ENCODE measurements around the gene UQCC2.
A peak's percentile ranks its signal among the peaks of the same experiment; 100 is the strongest.

UQCC2 gene

GRCh38 chr6:33705268-33705885 lies 6.1 kb downstream of the UQCC2 start:
- DNase-seq: no peak

GRCh38 chr6:33704215-33705066 lies 7.1 kb downstream of the UQCC2 start:
- no peak for DNase-seq

GRCh38 chr6:33702345-33702977 lies 9.0 kb downstream of the UQCC2 start:
- peak in 2 of 3 experiments; percentile 24 to 27 for DNase-seq

- peak in 2 of 3 experiments; percentile 38 to 51 for DNase-seq
These were observed 11.0 kb downstream of the UQCC2 start for GRCh38 chr6:33700391-33701050.

GRCh38 chr6:33699739-33700138 lies 11.8 kb downstream of the UQCC2 start:
- no peak for DNase-seq

GRCh38 chr6:33699131-33699530 lies 12.4 kb downstream of the UQCC2 start:
- no peak for DNase-seq

- DNase-seq: no peak
These were observed 13.0 kb downstream of the UQCC2 start for GRCh38 chr6:33698494-33698893.

- no peak for DNase-seq
These were observed 13.7 kb downstream of the UQCC2 start for GRCh38 chr6:33697845-33698244.

GRCh38 chr6:33696548-33697518 lies 14.7 kb downstream of the UQCC2 start:
- DNase-seq: peak; percentile 15 to 44 (median 24)

GRCh38 chr6:33696076-33696475 lies 15.4 kb downstream of the UQCC2 start:
- no peak for DNase-seq

- peak in 1 of 3 experiments; percentile 16 for DNase-seq
These were observed 16.0 kb downstream of the UQCC2 start for GRCh38 chr6:33695451-33695887.

- no peak for DNase-seq
These were observed 16.5 kb downstream of the UQCC2 start for GRCh38 chr6:33694977-33695376.

GRCh38 chr6:33694401-33694931 lies 17.0 kb downstream of the UQCC2 start:
- peak in 1 of 3 experiments; percentile 51 for DNase-seq

- no peak for DNase-seq
These were observed 18.1 kb downstream of the UQCC2 start for GRCh38 chr6:33693186-33694105.

GRCh38 chr6:33692760-33693158 lies 18.7 kb downstream of the UQCC2 start:
- no peak for DNase-seq

- no peak for DNase-seq
These were observed 19.3 kb downstream of the UQCC2 start for GRCh38 chr6:33692078-33692759.

- DNase-seq: no peak
These were observed 19.9 kb downstream of the UQCC2 start for GRCh38 chr6:33691456-33692077.

GRCh38 chr6:33690766-33691165 lies 20.7 kb downstream of the UQCC2 start:
- DNase-seq: no peak

- DNase-seq: no peak
These were observed 21.6 kb downstream of the UQCC2 start for GRCh38 chr6:33689879-33690278.

GRCh38 chr6:33689148-33689494 lies 22.4 kb downstream of the UQCC2 start:
- no peak for DNase-seq

Data from NCI-H1417 (cell line).